ENCODE data around the gene TADA1. TPM values are rescaled to one million over a fixed set of nuclear protein-coding genes. Genes with fewer than 3 reads are reported as not detected.
"Not testable (repeated sequence)": the region's sequence is repeated elsewhere in the genome, so short reads cannot be mapped to it uniquely, and the experiment has no call there.

TADA1 gene
- total RNA-seq, 2 experiments from 2014 or later = 14.3 to 15.7 TPM

GRCh38 chr1:166836733-166837132 lies 39.3 kb downstream of the TADA1 start:
- intact Hi-C loops (cut with micrococcal nuclease) = no loop called here
- ATAC-seq (no peak), DNase-seq (no peak)
- Mint-ChIP-seq H3K4me1 (ENCODE audit: low read depth) (peaks cover 35% of the 10 kb centered on the region), H3K27me3 (peaks cover 1% of the 10 kb centered on the region), H3K9me3 (no peaks in the 10 kb centered on the region), H3K36me3 (ENCODE audit: low read depth) (peaks cover 8% of the 10 kb centered on the region), H3K27ac (no peak overlapping the region), H3K4me3 (no peak overlapping the region)
- CTCF ChIA-PET = interaction anchor here (1.5 kb wide), 1 partner anchor 15 kb away, joined by 3 read pairs; no protein-coding TSS in a partner anchor
- POLR2A ChIA-PET = no interaction called here
- TF ChIP-seq CTCF (IDR thresholded peaks at IDR 0.05) = no peak

- DNase-seq; H3K27ac Mint-ChIP-seq; CTCF ChIA-PET; H3K36me3 Mint-ChIP-seq (ENCODE audit: low read depth); H3K4me3 Mint-ChIP-seq; intact Hi-C loops (cut with micrococcal nuclease); H3K27me3 Mint-ChIP-seq; ATAC-seq; POLR2A ChIA-PET; H3K4me1 Mint-ChIP-seq (ENCODE audit: low read depth): not testable (repeated sequence)
- peaks cover 16% of the 10 kb centered on the region for H3K9me3 Mint-ChIP-seq
These were observed 46.3 kb downstream of the TADA1 start for GRCh38 chr1:166829762-166830161.

- H3K36me3 Mint-ChIP-seq (ENCODE audit: low read depth) = peaks cover 3% of the 10 kb centered on the region
- no peak overlapping the region for H3K4me3 Mint-ChIP-seq
- intact Hi-C loops (cut with micrococcal nuclease) = no loop called here
- H3K27ac Mint-ChIP-seq = no peak overlapping the region
- DNase-seq = no peak
- H3K27me3 Mint-ChIP-seq = peaks cover 7% of the 10 kb centered on the region
- no peak for ATAC-seq
- ChIA-PET POLR2A (no interaction called here), CTCF (interaction anchor here (1.3 kb wide), 1 partner anchor 13 kb away, joined by 3 read pairs; no protein-coding TSS in a partner anchor)
- TF ChIP-seq CTCF (IDR thresholded peaks at IDR 0.05) = no peak
- peaks cover 16% of the 10 kb centered on the region for H3K9me3 Mint-ChIP-seq
- no peaks in the 10 kb centered on the region for H3K4me1 Mint-ChIP-seq (ENCODE audit: low read depth)
These were observed 48.6 kb downstream of the TADA1 start for GRCh38 chr1:166827426-166827825.

- H3K9me3 Mint-ChIP-seq = peaks cover 16% of the 10 kb centered on the region
- POLR2A ChIA-PET = no interaction called here
- peak; percentile 51 for ATAC-seq
These were observed 53.7 kb downstream of the TADA1 start for GRCh38 chr1:166822385-166822784.

GRCh38 chr1:166819974-166820373 lies 56.1 kb downstream of the TADA1 start:
- H3K9me3 Mint-ChIP-seq = peaks cover 16% of the 10 kb centered on the region

More at GRCh38 chr1:166822385-166822784, 53.7 kb downstream of the TADA1 start:
- CTCF ChIA-PET = interaction anchor here (1.0 to 1.8 kb wide), 2 partner anchors 8 to 13 kb away, joined by 3 to 8 read pairs; no protein-coding TSS in a partner anchor
- TF ChIP-seq CTCF (IDR thresholded peaks at IDR 0.05) = peak; percentile 43
- Mint-ChIP-seq H3K27ac (no peak overlapping the region), H3K4me1 (ENCODE audit: low read depth) (no peaks in the 10 kb centered on the region), H3K27me3 (no peaks in the 10 kb centered on the region), H3K4me3 (no peak overlapping the region), H3K36me3 (ENCODE audit: low read depth) (no peaks in the 10 kb centered on the region)
- no peak for DNase-seq
- intact Hi-C loops (cut with micrococcal nuclease) = no loop called here

More at GRCh38 chr1:166819974-166820373, 56.1 kb downstream of the TADA1 start:
- DNase-seq = no peak
- CTCF ChIA-PET = no interaction called here
- H3K4me1 Mint-ChIP-seq (ENCODE audit: low read depth) = no peaks in the 10 kb centered on the region
- H3K27ac Mint-ChIP-seq = no peak overlapping the region
- no peak for ATAC-seq
- POLR2A ChIA-PET = interaction anchor here (0.8 kb wide), 1 partner anchor 14 kb away, joined by 3 read pairs; no protein-coding TSS in a partner anchor
- H3K36me3 Mint-ChIP-seq (ENCODE audit: low read depth) = no peaks in the 10 kb centered on the region
- peaks cover 5% of the 10 kb centered on the region for H3K27me3 Mint-ChIP-seq
- no peak for TF ChIP-seq CTCF (IDR thresholded peaks at IDR 0.05)
- intact Hi-C loops (cut with micrococcal nuclease) = no loop called here
- H3K4me3 Mint-ChIP-seq = no peak overlapping the region

Data from activated CD8-positive, alpha-beta T cell treated with anti-CD3 and anti-CD28 coated beads for 36 hours (primary cell).